ENCODE data around the gene NCKAP1.
"Not testable (repeated sequence)": the region's sequence is repeated elsewhere in the genome, so short reads cannot be mapped to it uniquely, and the experiment has no call there.

NCKAP1 gene

GRCh38 chr2:183035954-183036669, 2.1 kb downstream of the NCKAP1 start:
- no peak for DNase-seq (ENCODE audit: low spot score)

DNA sequence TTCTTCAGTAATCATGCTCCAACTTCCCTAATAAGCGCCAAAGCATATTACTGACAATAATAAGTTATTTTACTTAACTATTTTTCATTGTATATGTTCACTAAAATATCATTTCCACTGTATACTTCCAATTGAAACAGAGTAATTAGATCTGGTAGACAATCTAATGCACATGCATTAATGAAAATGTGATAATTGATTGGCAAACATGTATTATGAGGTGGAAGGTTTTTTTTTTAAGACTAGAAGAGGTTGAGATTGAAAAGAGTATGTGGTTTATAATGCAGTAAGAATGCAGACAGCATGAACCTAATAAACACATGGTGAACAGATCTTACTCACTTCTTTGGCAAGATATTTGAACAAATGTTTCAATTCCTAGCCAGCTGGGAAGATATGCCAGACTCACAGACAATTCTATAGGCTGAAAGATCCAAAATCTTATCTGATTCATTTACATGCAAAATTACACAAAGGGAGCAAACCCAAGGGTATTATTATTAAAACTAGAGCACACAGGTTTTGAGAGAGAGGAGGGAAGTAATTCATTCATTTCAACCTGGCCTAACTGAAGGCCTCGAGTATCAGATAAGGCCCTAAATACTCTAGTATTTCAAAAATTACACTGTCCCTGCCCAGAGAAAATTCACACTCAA, 2.8 kb downstream of the NCKAP1 start:
- DNase-seq (ENCODE audit: low spot score), result peak; percentile 47

DNA sequence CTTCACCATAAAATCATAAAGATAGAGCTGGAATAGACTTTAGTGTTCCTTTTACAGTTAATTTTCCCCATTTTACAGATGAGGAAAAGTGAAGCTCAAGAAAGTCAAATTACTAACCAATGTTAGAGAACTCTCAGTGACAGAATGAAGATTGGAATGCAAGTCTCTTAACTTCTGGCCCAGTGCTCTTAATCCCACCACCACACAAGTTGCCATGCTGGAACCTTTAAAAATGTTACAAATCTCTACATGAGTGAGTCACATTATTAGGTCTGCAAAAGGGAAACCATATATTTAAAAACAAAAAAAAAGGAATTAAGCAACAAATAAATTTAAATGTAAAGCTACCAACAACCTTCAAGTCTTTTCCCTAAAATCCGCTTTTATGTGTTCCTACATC, 3.5 kb downstream of the NCKAP1 start:
- DNase-seq (ENCODE audit: low spot score), result no peak

- DNase-seq (ENCODE audit: low spot score), result no peak
Measured at GRCh38 chr2:183033951-183034350, 4.3 kb downstream of the NCKAP1 start.

GRCh38 chr2:183031911-183032794, 6.1 kb downstream of the NCKAP1 start:
- no peak for DNase-seq (ENCODE audit: low spot score)

GRCh38 chr2:183029219-183029618, 9.0 kb downstream of the NCKAP1 start:
- DNase-seq (ENCODE audit: low spot score), result no peak

DNA sequence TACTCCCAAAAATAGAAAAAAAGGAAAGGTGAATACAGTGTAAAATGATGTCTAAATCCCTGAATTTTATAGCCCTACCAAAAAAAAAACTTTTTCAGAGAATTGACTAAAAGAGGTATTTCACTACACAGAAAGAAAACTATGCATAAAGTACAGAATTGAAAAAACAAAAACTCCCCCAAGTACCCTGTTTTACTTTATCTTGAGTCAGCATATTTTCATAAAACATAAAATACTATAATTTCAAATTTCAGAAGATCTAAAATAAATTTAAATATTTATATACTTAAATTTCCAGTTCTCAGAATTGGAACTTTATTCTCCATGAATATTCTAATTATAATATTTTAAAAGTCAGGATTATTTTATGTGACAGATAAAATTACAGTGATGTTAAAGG, 10.1 kb downstream of the NCKAP1 start:
- no peak for DNase-seq (ENCODE audit: low spot score)

GRCh38 chr2:183027443-183027842, 10.8 kb downstream of the NCKAP1 start:
- DNase-seq (ENCODE audit: low spot score), result no peak

DNA sequence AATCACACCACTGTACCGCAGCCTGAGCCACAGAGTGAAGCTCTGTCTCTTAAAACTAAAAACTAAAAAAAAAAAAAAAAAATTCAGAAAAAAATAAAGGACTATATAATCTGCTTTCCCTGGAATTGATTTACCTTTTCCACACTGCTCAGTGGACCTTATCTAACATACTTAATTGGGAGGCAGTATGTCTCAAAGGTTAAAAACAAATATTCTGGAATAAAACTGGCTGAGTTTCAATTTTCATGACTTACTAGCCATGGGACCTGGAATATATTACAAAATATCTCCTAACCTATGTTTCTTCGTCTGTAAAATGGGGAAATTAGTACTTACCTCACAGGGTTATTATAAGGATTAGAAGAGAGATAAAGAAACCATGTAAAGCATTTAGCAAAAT, 11.8 kb downstream of the NCKAP1 start:
- DNase-seq (ENCODE audit: low spot score), result no peak

- no peak for DNase-seq (ENCODE audit: low spot score)
Measured at GRCh38 chr2:183025993-183026392, 12.3 kb downstream of the NCKAP1 start.

DNA sequence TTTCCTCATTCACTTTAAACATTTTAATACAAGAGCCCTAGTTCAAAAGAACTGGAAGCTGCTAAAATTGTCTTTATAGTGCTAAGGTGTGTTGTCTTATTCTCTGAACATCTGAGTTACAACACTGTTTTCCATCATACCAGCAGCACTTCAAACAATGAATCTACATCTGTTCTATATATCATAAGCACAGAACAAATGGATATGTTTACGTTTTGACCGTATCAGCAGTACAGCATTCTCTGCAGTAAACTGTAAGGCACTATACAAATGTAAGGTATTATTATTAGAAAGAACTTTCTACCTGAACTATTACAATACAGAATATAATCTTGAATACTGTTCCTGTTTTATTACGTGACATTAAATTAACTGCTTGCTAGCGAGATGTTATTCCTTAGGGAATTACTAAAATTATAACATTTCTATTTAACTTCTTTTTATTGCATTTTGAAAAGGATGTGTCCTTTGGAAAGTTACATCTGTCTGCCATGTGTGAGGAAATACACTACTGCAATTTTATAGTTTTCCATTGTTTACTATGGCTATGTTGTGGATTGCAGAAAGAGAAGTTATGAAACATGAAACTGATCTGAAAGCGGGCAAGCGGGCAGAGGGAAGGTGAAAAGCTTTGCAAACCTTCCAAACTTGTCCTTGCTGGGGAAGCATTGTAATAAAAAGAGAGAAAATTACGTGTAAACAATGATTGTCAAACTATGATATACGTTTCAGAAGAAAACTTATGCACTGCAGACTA, 13.7 kb downstream of the NCKAP1 start:
- DNase-seq (ENCODE audit: low spot score), result no peak

DNA sequence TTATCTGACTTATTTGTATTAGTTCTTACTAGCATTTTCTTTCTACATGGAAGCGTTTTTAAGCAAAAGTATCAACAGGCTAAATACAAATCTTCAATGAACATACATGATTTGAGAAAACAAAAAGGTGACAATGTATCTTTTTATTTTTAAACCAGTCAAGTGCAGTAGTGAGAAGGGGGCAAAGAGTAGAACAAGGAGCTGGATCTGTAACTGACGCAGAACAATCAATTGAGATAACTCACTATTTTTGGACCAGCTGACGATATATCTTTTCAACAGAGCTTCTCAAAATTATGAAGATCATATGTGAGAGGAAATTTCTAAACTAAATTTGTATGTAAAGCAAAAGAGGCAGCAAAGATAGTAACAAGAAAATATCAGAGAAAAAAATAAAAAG, 15.5 kb downstream of the NCKAP1 start:
- no peak for DNase-seq (ENCODE audit: low spot score)

- DNase-seq (ENCODE audit: low spot score), result no peak
Measured at GRCh38 chr2:183021613-183022012, 16.6 kb downstream of the NCKAP1 start.

DNA sequence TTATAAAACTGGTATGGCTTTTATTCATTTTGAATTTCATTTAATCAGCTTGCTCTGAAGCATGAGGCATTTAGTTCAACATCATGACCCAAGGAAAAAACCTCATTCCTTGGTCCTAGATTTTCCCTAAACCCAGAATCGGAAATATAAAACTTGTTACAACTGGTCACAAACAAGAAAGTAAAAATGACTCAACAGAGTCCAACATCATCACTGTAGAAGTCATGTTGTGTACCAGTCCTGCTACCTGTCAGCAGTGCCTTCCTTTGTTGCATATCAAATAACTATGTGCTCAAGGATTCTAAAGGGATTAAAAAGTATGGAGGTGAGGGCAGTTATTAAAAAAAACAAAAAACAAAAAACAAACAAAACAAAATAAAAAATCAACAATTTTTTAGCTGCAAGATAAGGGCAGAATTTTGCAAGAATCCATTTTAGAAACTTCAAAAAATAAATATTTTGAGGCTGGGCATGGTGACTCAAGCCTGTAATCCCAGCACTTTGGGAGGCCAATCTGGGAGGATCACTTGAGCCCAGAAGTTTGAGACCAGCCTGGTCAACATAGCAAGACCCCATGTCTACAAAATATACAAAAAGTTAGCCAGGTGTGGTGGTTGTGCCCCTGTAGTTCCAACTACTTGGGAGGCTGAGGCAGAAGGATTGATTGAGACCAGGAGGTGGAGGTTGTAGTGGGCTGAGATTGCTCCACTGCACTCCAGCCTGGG, 18.4 kb downstream of the NCKAP1 start:
- no peak for DNase-seq (ENCODE audit: low spot score)

GRCh38 chr2:183017845-183018244, 20.4 kb downstream of the NCKAP1 start:
- not testable (repeated sequence) for DNase-seq (ENCODE audit: low spot score)

DNA sequence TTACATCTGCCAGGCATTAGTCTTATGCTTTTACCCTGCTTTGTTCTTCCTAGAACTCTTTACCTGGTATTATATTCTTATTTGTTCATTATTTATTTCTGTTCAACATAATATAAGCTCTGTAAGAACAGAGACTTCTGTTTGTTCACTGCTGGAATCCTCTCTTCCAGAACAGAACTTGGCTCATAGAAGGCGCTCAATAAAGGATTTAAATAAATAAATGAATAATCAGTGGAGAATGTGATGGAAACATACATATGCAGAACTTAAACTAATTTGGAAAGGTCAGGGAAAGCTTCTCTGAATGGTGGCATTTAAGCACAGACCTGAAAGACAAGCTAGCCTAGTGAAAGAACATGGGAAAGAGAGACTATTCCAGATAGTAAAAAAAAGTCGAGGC, 24.3 kb downstream of the NCKAP1 start:
- DNase-seq (ENCODE audit: low spot score), result no peak

DNA sequence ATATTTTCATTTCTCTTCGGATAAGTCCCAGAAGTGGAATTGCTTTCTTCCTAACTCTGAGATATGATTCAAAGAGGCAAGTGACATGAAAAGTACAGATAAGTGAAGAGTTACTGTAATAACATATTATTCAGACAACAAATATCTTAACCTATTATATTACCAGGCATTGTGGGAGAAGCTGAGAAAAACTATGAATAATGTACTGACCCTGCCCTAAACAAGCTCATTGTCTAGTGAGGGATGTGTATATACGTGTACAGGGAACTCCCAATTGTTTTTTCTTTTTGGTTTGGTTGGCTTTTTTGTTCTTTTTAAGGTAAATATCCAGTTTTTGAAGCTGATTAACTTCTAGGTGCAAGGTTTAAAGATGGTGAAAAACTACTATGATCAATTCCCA, 26.5 kb downstream of the NCKAP1 start:
- no peak for DNase-seq (ENCODE audit: low spot score)

GRCh38 chr2:183010112-183010511, 28.1 kb downstream of the NCKAP1 start:
- DNase-seq (ENCODE audit: low spot score), result peak; percentile 3

- DNase-seq (ENCODE audit: low spot score), result no peak
Measured at GRCh38 chr2:183009249-183009899, 28.9 kb downstream of the NCKAP1 start.

GRCh38 chr2:183001948-183002347, 36.3 kb downstream of the NCKAP1 start:
- no peak for DNase-seq (ENCODE audit: low spot score)

DNA sequence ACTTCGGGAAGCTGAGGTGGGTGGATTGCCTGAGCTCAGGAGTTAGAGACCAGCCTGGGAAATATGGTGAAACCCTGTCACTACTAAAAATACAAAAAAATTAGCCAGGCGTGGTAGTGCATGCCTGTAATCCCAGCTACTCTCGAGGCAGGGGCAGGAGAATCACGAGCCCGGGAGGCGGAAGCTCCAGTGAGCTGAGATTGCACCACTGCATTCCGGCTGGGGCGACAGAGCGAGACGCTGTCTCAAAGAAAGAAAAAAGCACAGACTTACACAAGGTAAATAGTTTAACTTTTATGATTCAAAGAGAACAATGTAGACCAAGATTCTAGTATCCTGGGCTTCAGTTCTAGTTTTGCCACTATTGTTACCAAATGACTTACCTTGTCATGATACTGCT, 37.4 kb downstream of the NCKAP1 start:
- no peak for DNase-seq (ENCODE audit: low spot score)

All from AG08396 (cell line).